Astrocyte (in vitro differentiated cells and primary cell): ENCODE results near the gene KLF9. TPM values are rescaled to one million over a fixed set of nuclear protein-coding genes. Genes with fewer than 3 reads are reported as not detected.

Experiments
- DNase-seq: peaks from one replicate; pipeline ENCODE4 v3.0.0-alpha.2; 2010; ENCODE audit warnings: low read depth
- FAIRE-seq: peaks from 2 replicates; lab custom pipeline; 2011; peaks lifted over from hg19 to GRCh38; lab: Jason Lieb, UNC
- H2AFZ ChIP-seq: 2 replicates; pipeline ENCODE4 v1.6.0; 2012; ENCODE audit warnings: low read depth, low read length, inconsistent platforms
- H3K27ac ChIP-seq: 2 replicates; pipeline ENCODE4 v1.5.1; 2011; ENCODE audit warnings: low read depth, low read length, inconsistent platforms
- H3K27me3 ChIP-seq: 2 replicates; pipeline ENCODE4 v1.6.0; 2011; ENCODE audit warnings: low read length, inconsistent platforms; ENCODE audit not compliant: insufficient read depth
- H3K36me3 ChIP-seq: 2 replicates; pipeline ENCODE4 v1.5.1; 2011; ENCODE audit warnings: low read length, inconsistent platforms; ENCODE audit not compliant: insufficient read depth
- H3K4me1 ChIP-seq: 2 replicates; pipeline ENCODE4 v1.5.1; 2011; ENCODE audit warnings: low read length, inconsistent platforms; ENCODE audit not compliant: insufficient read depth
- H3K4me2 ChIP-seq: 2 replicates; pipeline ENCODE4 v1.6.0; 2012; ENCODE audit warnings: low read length, inconsistent platforms
- H3K4me3 ChIP-seq: 2 replicates; pipeline ENCODE4 v1.5.1; 2011; ENCODE audit warnings: low read depth, mild to moderate bottlenecking, low read length, inconsistent platforms; ENCODE audit not compliant: insufficient read depth
- H3K79me2 ChIP-seq: 2 replicates; pipeline ENCODE4 v1.6.0; 2012; ENCODE audit warnings: mild to moderate bottlenecking, low read length, inconsistent platforms; ENCODE audit not compliant: insufficient read depth
- H3K9ac ChIP-seq: 2 replicates; pipeline ENCODE4 v1.6.0; 2012; ENCODE audit warnings: mild to moderate bottlenecking, low read length, inconsistent platforms
- H3K9me3 ChIP-seq: 2 replicates; pipeline ENCODE4 v1.5.1; 2012; ENCODE audit warnings: low read depth, mild to moderate bottlenecking, low read length, inconsistent platforms; ENCODE audit not compliant: insufficient read depth
- H4K20me1 ChIP-seq: 2 replicates; pipeline ENCODE4 v1.6.0; 2012; ENCODE audit warnings: low read length, inconsistent platforms; ENCODE audit not compliant: insufficient read depth
- H3K27ac Mint-ChIP-seq: one replicate; pipeline ENCODE4 v1.8.0; 2021; ENCODE audit warnings: mild to moderate bottlenecking, mixed read lengths; ENCODE audit not compliant: unreplicated experiment
- H3K27me3 Mint-ChIP-seq: one replicate; pipeline ENCODE4 v1.8.0; 2021; ENCODE audit warnings: low read depth, mixed read lengths; ENCODE audit not compliant: unreplicated experiment
- H3K36me3 Mint-ChIP-seq: one replicate; pipeline ENCODE4 v1.8.0; 2021; ENCODE audit warnings: low read depth, mixed read lengths; ENCODE audit not compliant: unreplicated experiment
- H3K4me1 Mint-ChIP-seq: one replicate; pipeline ENCODE4 v1.8.0; 2021; ENCODE audit warnings: low read depth, mixed read lengths; ENCODE audit not compliant: unreplicated experiment
- H3K4me3 Mint-ChIP-seq: one replicate; pipeline ENCODE4 v1.8.0; 2021; ENCODE audit warnings: mild to moderate bottlenecking, moderate library complexity, mixed read lengths; ENCODE audit not compliant: unreplicated experiment
- H3K9me3 Mint-ChIP-seq: one replicate; pipeline ENCODE4 v1.8.0; 2021; ENCODE audit warnings: mild to moderate bottlenecking, mixed read lengths; ENCODE audit not compliant: unreplicated experiment
- EZH2 ChIP-seq: IDR thresholded peaks from 2 replicates; pipeline ENCODE4 v1.6.1; 2012; ENCODE audit warnings: mild to moderate bottlenecking, low read length, inconsistent platforms; ENCODE audit not compliant: insufficient read depth
- total RNA-seq: library from RNA; stranded (reverse); gene quantifications from 2 replicates; pipeline ENCODE4 v1.2.1, GENCODE V29; 2021
- TF ChIP-seq, protein P1 (sequence below): IDR thresholded peaks from 2 replicates; pipeline ENCODE4 v1.5.1; 2011; ENCODE audit warnings: low read depth, mild to moderate bottlenecking, inconsistent platforms, low read length, moderate library complexity; ENCODE audit not compliant: insufficient read depth

The KLF9 gene
- total RNA-seq, 1 donor from 2014 or later: 4.9 TPM

- FAIRE-seq (no peak), DNase-seq (peak; percentile 63)
- Histone ChIP-seq H3K9ac (no peak overlapping the region), H2AFZ (peak overlapping the region; percentile 68), H3K4me1 (peaks cover 19% of the 10 kb centered on the region), H3K27me3 (no peaks in the 10 kb centered on the region), H3K36me3 (no peaks in the 10 kb centered on the region), H3K79me2 (no peaks in the 10 kb centered on the region), H3K27ac (no peak overlapping the region), H4K20me1 (no peaks in the 10 kb centered on the region), H3K9me3 (no peaks in the 10 kb centered on the region), H3K4me2 (peak overlapping the region; percentile 71), H3K4me3 (no peak overlapping the region)
- Mint-ChIP-seq H3K27me3 (no peaks in the 10 kb centered on the region), H3K4me3 (no peak overlapping the region), H3K27ac (peak overlapping the region; percentile 79), H3K9me3 (no peaks in the 10 kb centered on the region), H3K4me1 (peaks cover 11% of the 10 kb centered on the region), H3K36me3 (no peaks in the 10 kb centered on the region)
- TF ChIP-seq, protein P1, sequence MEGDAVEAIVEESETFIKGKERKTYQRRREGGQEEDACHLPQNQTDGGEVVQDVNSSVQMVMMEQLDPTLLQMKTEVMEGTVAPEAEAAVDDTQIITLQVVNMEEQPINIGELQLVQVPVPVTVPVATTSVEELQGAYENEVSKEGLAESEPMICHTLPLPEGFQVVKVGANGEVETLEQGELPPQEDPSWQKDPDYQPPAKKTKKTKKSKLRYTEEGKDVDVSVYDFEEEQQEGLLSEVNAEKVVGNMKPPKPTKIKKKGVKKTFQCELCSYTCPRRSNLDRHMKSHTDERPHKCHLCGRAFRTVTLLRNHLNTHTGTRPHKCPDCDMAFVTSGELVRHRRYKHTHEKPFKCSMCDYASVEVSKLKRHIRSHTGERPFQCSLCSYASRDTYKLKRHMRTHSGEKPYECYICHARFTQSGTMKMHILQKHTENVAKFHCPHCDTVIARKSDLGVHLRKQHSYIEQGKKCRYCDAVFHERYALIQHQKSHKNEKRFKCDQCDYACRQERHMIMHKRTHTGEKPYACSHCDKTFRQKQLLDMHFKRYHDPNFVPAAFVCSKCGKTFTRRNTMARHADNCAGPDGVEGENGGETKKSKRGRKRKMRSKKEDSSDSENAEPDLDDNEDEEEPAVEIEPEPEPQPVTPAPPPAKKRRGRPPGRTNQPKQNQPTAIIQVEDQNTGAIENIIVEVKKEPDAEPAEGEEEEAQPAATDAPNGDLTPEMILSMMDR: no peak
- no peak for TF ChIP-seq EZH2
Observed at GRCh38 chr9:70438341-70438928, 24.0 kb upstream of the KLF9 start.

DNA sequence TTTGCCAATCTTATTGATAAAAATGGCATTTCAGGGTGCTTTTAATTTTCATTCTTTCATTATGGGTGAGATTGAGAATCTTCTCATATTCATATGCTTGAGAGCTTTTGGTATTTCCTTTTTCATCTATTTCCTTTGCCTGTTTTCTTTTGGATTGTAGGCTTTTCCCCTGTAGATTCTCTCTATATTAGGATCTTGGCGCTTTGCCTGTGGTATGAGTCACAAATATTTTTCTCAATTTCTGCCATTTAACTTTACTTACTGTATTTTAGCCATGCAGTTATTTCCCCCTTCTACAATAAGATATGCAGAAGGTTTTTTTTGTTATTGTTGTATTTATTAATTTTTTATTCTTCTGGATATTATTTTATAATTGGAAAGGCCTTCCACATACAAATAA is 21.5 kb upstream of the KLF9 start:
- no peaks in the 10 kb centered on the region for H3K27me3 ChIP-seq
- no peak overlapping the region for H2AFZ ChIP-seq
- H3K27me3 Mint-ChIP-seq: no peaks in the 10 kb centered on the region
- H3K9me3 Mint-ChIP-seq: peaks cover 4% of the 10 kb centered on the region
- no peak overlapping the region for H3K9ac ChIP-seq
- H3K27ac ChIP-seq: peak overlapping the region; percentile 17
- no peaks in the 10 kb centered on the region for H3K36me3 Mint-ChIP-seq
- FAIRE-seq: no peak
- H3K4me3 ChIP-seq: no peak overlapping the region
- no peaks in the 10 kb centered on the region for H4K20me1 ChIP-seq
- no peaks in the 10 kb centered on the region for H3K36me3 ChIP-seq
- no peak overlapping the region for H3K4me3 Mint-ChIP-seq
- peaks cover 19% of the 10 kb centered on the region for H3K4me1 ChIP-seq
- H3K4me1 Mint-ChIP-seq: peaks cover 11% of the 10 kb centered on the region
- H3K9me3 ChIP-seq: no peaks in the 10 kb centered on the region
- peak overlapping the region; percentile 71 for H3K4me2 ChIP-seq
- H3K27ac Mint-ChIP-seq: peak overlapping the region; percentile 6
- no peak for TF ChIP-seq EZH2
- TF ChIP-seq, protein P1: no peak
- no peaks in the 10 kb centered on the region for H3K79me2 ChIP-seq
- DNase-seq: peak; percentile 61

DNA sequence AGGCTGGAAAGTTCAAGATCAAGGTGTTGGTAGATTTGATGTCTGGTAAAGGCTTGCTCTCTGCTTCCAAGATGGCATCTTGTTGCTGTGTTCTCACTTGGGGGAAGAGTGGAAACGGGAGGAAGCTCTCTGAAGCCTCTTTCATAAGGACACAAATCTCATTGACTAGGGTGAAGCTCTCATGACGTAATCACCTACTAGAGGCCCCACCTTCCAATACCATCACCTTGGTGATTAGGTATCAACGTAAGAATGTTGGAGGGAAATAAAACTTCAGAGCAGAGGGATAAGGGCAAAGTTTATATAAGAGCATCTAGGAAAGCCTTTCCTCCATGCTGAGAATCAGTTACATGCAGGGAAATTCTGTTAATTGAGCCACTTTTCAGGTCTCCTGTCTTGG is 15.4 kb upstream of the KLF9 start:
- no peaks in the 10 kb centered on the region for H3K9me3 ChIP-seq
- no peaks in the 10 kb centered on the region for H3K79me2 ChIP-seq
- H3K4me2 ChIP-seq: no peak overlapping the region
- peaks cover 2% of the 10 kb centered on the region for H3K4me1 Mint-ChIP-seq
- no peaks in the 10 kb centered on the region for H4K20me1 ChIP-seq
- no peak overlapping the region for H3K27ac Mint-ChIP-seq
- no peak overlapping the region for H3K27ac ChIP-seq
- H3K4me3 Mint-ChIP-seq: no peak overlapping the region
- no peak overlapping the region for H2AFZ ChIP-seq
- TF ChIP-seq EZH2: no peak
- TF ChIP-seq, protein P1: no peak
- H3K4me3 ChIP-seq: no peak overlapping the region
- H3K9me3 Mint-ChIP-seq: peaks cover 8% of the 10 kb centered on the region
- H3K27me3 ChIP-seq: no peaks in the 10 kb centered on the region
- H3K36me3 ChIP-seq: no peaks in the 10 kb centered on the region
- H3K36me3 Mint-ChIP-seq: no peaks in the 10 kb centered on the region
- DNase-seq (no peak), FAIRE-seq (no peak)
- H3K4me1 ChIP-seq: no peaks in the 10 kb centered on the region
- no peak overlapping the region for H3K9ac ChIP-seq
- peaks cover 10% of the 10 kb centered on the region for H3K27me3 Mint-ChIP-seq
